SK-N-SH (cell line): ENCODE data around the gene DDAH2. TPM values are rescaled to one million over a fixed set of nuclear protein-coding genes. Genes with fewer than 3 reads are reported as not detected.

Source experiments
- CTCF ChIA-PET: fragments of 300-600, 350-600 bp; formaldehyde crosslinking; extraction: SDS; loops from one replicate; lab custom pipeline; 2021; lab: Yijun Ruan, JAX
- POLR2A ChIA-PET: fragments of 350-600 bp; sonication (Branson Sonifier 250); formaldehyde crosslinking; extraction: SDS; loops from one replicate; lab custom pipeline; 2020; ENCODE audit warnings: antibody characterized with exemption, inconsistent platforms; lab: Yijun Ruan, JAX
- DNase-seq: peaks from one replicate; pipeline ENCODE4 v3.0.0; 2012
- H2AFZ ChIP-seq: fragments of 200-600 bp; sonication (generic); 2 replicates; pipeline ENCODE4 v1.8.1; 2016; ENCODE audit warnings: antibody characterized with exemption, mild to moderate bottlenecking, low read depth
- H3F3A ChIP-seq: fragments of 200-600 bp; sonication (generic); replicated peaks from 2 replicates; pipeline ENCODE3; 2016; ENCODE audit warnings: antibody characterized with exemption, mild to moderate bottlenecking; ENCODE audit not compliant: insufficient read depth
- H3K27ac ChIP-seq, 2 experiments: fragments of 200-500 bp in 1 of 2; fragments of 200-600 bp in 1 of 2; sonication (Bioruptor generic) in 1 of 2; sonication (generic), shearing (Covaris generic) in 1 of 2; 2 replicates each; pipeline versions ENCODE4 v1.5.1 to v1.6.1; 2014 to 2016; ENCODE audit warnings: low read depth in 2 of 2, inconsistent platforms in 1 of 2, low read length in 1 of 2, mild to moderate bottlenecking in 1 of 2, mixed read lengths in 1 of 2
- H3K27me3 ChIP-seq: fragments of 200-600 bp; sonication (generic), shearing (Covaris generic); 2 replicates; pipeline ENCODE4 v1.6.1; 2016; ENCODE audit warnings: mixed run types; ENCODE audit not compliant: insufficient read depth
- H3K36me3 ChIP-seq, 2 experiments: fragments of 200-500 bp in 1 of 2; fragments of 200-600 bp in 1 of 2; sonication (Bioruptor generic) in 1 of 2; sonication (generic) in 1 of 2; replicated peaks in 1 of 2; 2 replicates each; pipeline versions ENCODE3 to v1.5.1; 2014 to 2016; ENCODE audit warnings: low read length in 1 of 2, mild to moderate bottlenecking in 1 of 2; ENCODE audit not compliant: insufficient read depth in 2 of 2, control insufficient read depth in 1 of 2
- H3K4me1 ChIP-seq, 2 experiments: fragments of 200-500 bp in 1 of 2; fragments of 200-600 bp in 1 of 2; sonication (Bioruptor generic) in 1 of 2; sonication (generic), shearing (Covaris generic) in 1 of 2; 2 replicates each; pipeline versions ENCODE4 v1.5.1 to v1.6.1; 2014 to 2016; ENCODE audit warnings: low read depth in 1 of 2, low read length in 1 of 2, mixed run types in 1 of 2; ENCODE audit not compliant: insufficient read depth in 2 of 2, control insufficient read depth in 1 of 2
- H3K4me2 ChIP-seq: fragments of 200-600 bp; sonication (generic), shearing (Covaris generic); 2 replicates; pipeline ENCODE4 v1.6.1; 2017; ENCODE audit warnings: mixed run types
- H3K4me3 ChIP-seq, 2 experiments: fragments of 200-500 bp in 1 of 2; fragments of 200-600 bp in 1 of 2; sonication (Bioruptor generic) in 1 of 2; sonication (generic), shearing (Covaris generic) in 1 of 2; 2 replicates each; pipeline versions ENCODE4 v1.5.1 to v1.8.1; 2014 to 2016; ENCODE audit warnings: low read depth in 2 of 2, inconsistent platforms in 1 of 2, low read length in 1 of 2, mild to moderate bottlenecking in 1 of 2, mixed read lengths in 1 of 2, moderate library complexity in 1 of 2
- H3K79me2 ChIP-seq: fragments of 200-600 bp; sonication (generic); 2 replicates; pipeline ENCODE4 v1.8.1; 2017; ENCODE audit warnings: mild to moderate bottlenecking; ENCODE audit not compliant: insufficient read depth
- H3K9ac ChIP-seq: fragments of 200-600 bp; sonication (generic); 2 replicates; pipeline ENCODE4 v1.6.1; 2017; ENCODE audit warnings: mixed run types
- H3K9me2 ChIP-seq: fragments of 200-600 bp; sonication (generic); 2 replicates; pipeline ENCODE4 v1.6.1; 2017; ENCODE audit warnings: mixed run types
- H3K9me3 ChIP-seq: fragments of 200-600 bp; sonication (generic); 2 replicates; pipeline ENCODE4 v1.6.1; 2017; ENCODE audit warnings: mixed run types, mild to moderate bottlenecking, moderate library complexity
- H4K20me1 ChIP-seq: fragments of 200-600 bp; sonication (generic); 2 replicates; pipeline ENCODE4 v1.6.1; 2017; ENCODE audit warnings: mild to moderate bottlenecking, mixed run types; ENCODE audit not compliant: insufficient read depth
- ELF1 ChIP-seq: IDR thresholded peaks from 2 replicates; pipeline ENCODE4 v1.4.0; 2012
- EP300 ChIP-seq, 2 experiments: IDR thresholded peaks; 2 replicates each; pipeline versions ENCODE4 v1.4.0 to v1.6.1; 2012; ENCODE audit warnings: borderline replicate concordance in 1 of 2, low read depth in 1 of 2, low read length in 1 of 2
- FOSL2 ChIP-seq: IDR thresholded peaks from 2 replicates; pipeline ENCODE4 v1.4.0; 2012; ENCODE audit warnings: low read depth, mild to moderate bottlenecking, moderate library complexity, borderline replicate concordance
- FOXJ3 ChIP-seq: sonication (generic); formaldehyde crosslinking; IDR thresholded peaks from 2 replicates; pipeline ENCODE4 v1.5.1; 2020; ENCODE audit warnings: mild to moderate bottlenecking, missing genetic modification reagents
- GABPA ChIP-seq: IDR thresholded peaks from 2 replicates; pipeline ENCODE4 v1.4.0; 2012; ENCODE audit warnings: low read depth, mild to moderate bottlenecking
- IRF3 ChIP-seq: fragments of 150-350 bp; IDR thresholded peaks from 2 replicates; pipeline ENCODE4 v1.6.1; 2016; ENCODE audit warnings: mild to moderate bottlenecking, low read depth, low read length
- JUND ChIP-seq: IDR thresholded peaks from 2 replicates; pipeline ENCODE4 v1.4.0; 2012
- MAX ChIP-seq: IDR thresholded peaks from 2 replicates; pipeline ENCODE4 v1.4.0; 2012; ENCODE audit warnings: low read depth
- RAD21 ChIP-seq: IDR thresholded peaks from 2 replicates; pipeline ENCODE4 v1.6.1; 2012; ENCODE audit warnings: mild to moderate bottlenecking, low read length
- REST ChIP-seq: IDR thresholded peaks from 2 replicates; pipeline ENCODE4 v1.6.1; 2012; ENCODE audit warnings: mild to moderate bottlenecking, low read depth, low read length, moderate library complexity
- RXRA ChIP-seq: IDR thresholded peaks from 2 replicates; pipeline ENCODE4 v1.4.0; 2012; ENCODE audit warnings: low read depth, mild to moderate bottlenecking, borderline replicate concordance
- SIN3A ChIP-seq: IDR thresholded peaks from 2 replicates; pipeline ENCODE4 v1.6.1; 2012; ENCODE audit warnings: low read depth, mild to moderate bottlenecking, low read length, moderate library complexity, borderline replicate concordance
- SMC3 ChIP-seq: IDR thresholded peaks from 2 replicates; pipeline ENCODE4 v1.6.1; 2012; ENCODE audit warnings: low read depth, low read length, improper control_type of control experiment
- TAF1 ChIP-seq: IDR thresholded peaks from 2 replicates; pipeline ENCODE4 v1.6.1; 2012; ENCODE audit warnings: low read depth, mild to moderate bottlenecking, low read length, moderate library complexity, borderline replicate concordance
- TCF12 ChIP-seq: IDR thresholded peaks from 2 replicates; pipeline ENCODE4 v1.4.0; 2012
- TEAD4 ChIP-seq: IDR thresholded peaks from 2 replicates; pipeline ENCODE4 v1.4.0; 2012; ENCODE audit warnings: mild to moderate bottlenecking, borderline replicate concordance; ENCODE audit not compliant: insufficient read depth
- WGBS: methylation state at CpG from one replicate; pipeline ENCODE4 v1.1.6; 2017; ENCODE audit warnings: low lambda C conversion rate; 5-methylcytosine and 5-hydroxymethylcytosine counted together
- polyA plus RNA-seq, 3 experiments: library from polyadenylated mRNA; depleted of rRNA; stranded (reverse); fragments of >200 nt; gene quantifications; 2 replicates each; pipeline ENCODE4 v1.2.3, GENCODE V29; 2012
- TF ChIP-seq, protein P1 (sequence below): IDR thresholded peaks from 2 replicates; pipeline ENCODE4; 2012

DDAH2 gene
- polyA plus RNA-seq, 1 of the 3 experiments (the other 2 are of a cell fraction) = 180 TPM

DNA sequence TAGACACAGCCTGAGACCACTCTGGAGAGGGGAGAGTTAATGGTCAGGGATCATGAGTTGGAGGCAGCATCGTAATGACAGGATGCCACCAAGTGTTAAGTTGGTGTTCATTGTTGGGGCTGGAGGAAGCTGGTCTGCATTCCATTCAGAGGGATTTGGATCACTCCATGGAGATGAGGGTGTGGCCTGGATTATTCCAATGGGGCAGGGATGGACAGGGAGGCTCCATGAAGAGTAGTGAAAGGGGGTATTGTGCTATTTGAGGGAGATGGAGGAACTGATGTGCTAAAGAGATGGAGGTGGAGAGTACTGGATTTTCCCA is 34.5 kb upstream of the DDAH2 start:
- H3K9ac ChIP-seq = no peak overlapping the region
- H3K79me2 ChIP-seq = no peaks in the 10 kb centered on the region
- H3K36me3 ChIP-seq = no peaks in the 10 kb centered on the region
- H3K9me2 ChIP-seq = no peaks in the 10 kb centered on the region
- TF ChIP-seq REST (no peak), SMC3 (no peak), GABPA (no peak), SIN3A (no peak), JUND (no peak), TCF12 (no peak), TEAD4 (no peak), TAF1 (no peak), IRF3 (no peak)
- no peak overlapping the region for H3K4me2 ChIP-seq
- 42% methylated on average over 1 of the region's 1 CpG for WGBS
- H3K27ac ChIP-seq = no peak overlapping the region
- no peaks in the 10 kb centered on the region for H3F3A ChIP-seq
- POLR2A ChIA-PET = no interaction called here
- no peak overlapping the region for H2AFZ ChIP-seq
- peaks cover 0 to 8% of the 10 kb centered on the region in 2 experiments; a peak in 1 of 4 replicates for H3K4me1 ChIP-seq
- no peak overlapping the region for H3K4me3 ChIP-seq
- H3K9me3 ChIP-seq = no peaks in the 10 kb centered on the region
- DNase-seq = no peak
- no peaks in the 10 kb centered on the region for H3K27me3 ChIP-seq
- CTCF ChIA-PET = interaction anchor here (1.0 kb wide), 1 partner anchor 28 kb away, joined by 5 read pairs; no protein-coding TSS in a partner anchor
- no peaks in the 10 kb centered on the region for H4K20me1 ChIP-seq

DNA sequence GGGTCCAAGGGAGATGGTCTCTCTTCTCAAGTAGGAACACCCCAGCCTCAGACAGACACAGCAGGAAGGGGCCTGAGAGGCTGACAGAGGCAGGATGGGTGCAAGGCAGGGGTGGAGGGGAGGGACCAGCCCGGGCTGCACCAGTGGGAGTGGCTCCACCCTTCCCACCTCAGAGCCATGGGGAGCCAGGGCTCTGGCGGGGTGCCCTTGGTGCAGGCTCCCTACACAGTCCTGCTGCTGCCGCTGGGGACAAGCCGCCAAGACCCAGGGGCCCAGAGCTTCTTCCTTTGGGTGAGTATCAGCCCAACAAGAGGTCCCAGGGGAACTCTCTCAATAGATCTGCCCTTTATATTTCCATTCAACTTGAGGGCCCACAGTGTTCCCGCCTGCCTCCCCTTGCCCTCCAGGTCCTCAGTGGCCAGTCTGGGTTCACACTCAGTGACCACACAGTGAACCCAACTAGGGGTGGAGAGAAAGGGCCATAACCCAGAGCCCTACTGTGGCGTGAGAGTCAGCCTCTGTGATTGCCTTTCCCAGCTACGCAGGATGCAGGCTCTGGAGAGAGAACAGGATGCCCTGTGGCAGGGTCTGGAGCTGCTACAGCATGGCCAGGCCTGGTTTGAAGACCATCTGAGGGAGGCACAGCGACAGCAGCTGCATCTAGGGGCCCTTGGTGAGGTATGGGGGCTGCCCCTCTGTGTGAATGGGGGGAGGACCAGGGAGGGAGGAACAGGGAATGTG is 33.9 kb upstream of the DDAH2 start:
- no peak for DNase-seq
- no peaks in the 10 kb centered on the region for H3K9me2 ChIP-seq
- no peak for TF ChIP-seq MAX
- no peak for TF ChIP-seq RAD21
- TF ChIP-seq TAF1 = no peak
- TF ChIP-seq REST = no peak
- no peak for TF ChIP-seq JUND
- no peak for TF ChIP-seq FOSL2
- TF ChIP-seq EP300 (IDR thresholded peaks at IDR 0.05; ENCODE audit: borderline replicate concordance in 1 of 2, low read depth in 1 of 2, low read length in 1 of 2) = no peak
- TF ChIP-seq, protein P1, sequence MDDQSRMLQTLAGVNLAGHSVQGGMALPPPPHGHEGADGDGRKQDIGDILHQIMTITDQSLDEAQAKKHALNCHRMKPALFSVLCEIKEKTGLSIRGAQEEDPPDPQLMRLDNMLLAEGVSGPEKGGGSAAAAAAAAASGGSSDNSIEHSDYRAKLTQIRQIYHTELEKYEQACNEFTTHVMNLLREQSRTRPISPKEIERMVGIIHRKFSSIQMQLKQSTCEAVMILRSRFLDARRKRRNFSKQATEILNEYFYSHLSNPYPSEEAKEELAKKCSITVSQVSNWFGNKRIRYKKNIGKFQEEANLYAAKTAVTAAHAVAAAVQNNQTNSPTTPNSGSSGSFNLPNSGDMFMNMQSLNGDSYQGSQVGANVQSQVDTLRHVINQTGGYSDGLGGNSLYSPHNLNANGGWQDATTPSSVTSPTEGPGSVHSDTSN = no peak
- TF ChIP-seq RXRA = no peak
- no peak for TF ChIP-seq SIN3A
- TF ChIP-seq ELF1 = no peak
- TF ChIP-seq SMC3 = no peak
- no peak for TF ChIP-seq FOXJ3

More for the DNA sequence above, 33.9 kb upstream of the DDAH2 start:
- Histone ChIP-seq H3K9ac (no peak overlapping the region), H3K4me2 (no peak overlapping the region), H3K4me1 (peaks cover 0 to 8% of the 10 kb centered on the region in 2 experiments; a peak in 1 of 4 replicates), H3K79me2 (no peaks in the 10 kb centered on the region), H3K27me3 (no peaks in the 10 kb centered on the region), H3K9me3 (no peaks in the 10 kb centered on the region), H3K27ac (no peak overlapping the region), H2AFZ (no peak overlapping the region), H3K36me3 (no peaks in the 10 kb centered on the region), H4K20me1 (no peaks in the 10 kb centered on the region), H3K4me3 (no peak overlapping the region), H3F3A (no peaks in the 10 kb centered on the region)
- CTCF ChIA-PET = interaction anchor here (1.0 kb wide), 1 partner anchor 28 kb away, joined by 5 read pairs; no protein-coding TSS in a partner anchor
- WGBS = 100% methylated on average over 4 of the region's 8 CpGs
- POLR2A ChIA-PET = no interaction called here
